ENCODE data around the gene CADM1.

Gene CADM1

DNA sequence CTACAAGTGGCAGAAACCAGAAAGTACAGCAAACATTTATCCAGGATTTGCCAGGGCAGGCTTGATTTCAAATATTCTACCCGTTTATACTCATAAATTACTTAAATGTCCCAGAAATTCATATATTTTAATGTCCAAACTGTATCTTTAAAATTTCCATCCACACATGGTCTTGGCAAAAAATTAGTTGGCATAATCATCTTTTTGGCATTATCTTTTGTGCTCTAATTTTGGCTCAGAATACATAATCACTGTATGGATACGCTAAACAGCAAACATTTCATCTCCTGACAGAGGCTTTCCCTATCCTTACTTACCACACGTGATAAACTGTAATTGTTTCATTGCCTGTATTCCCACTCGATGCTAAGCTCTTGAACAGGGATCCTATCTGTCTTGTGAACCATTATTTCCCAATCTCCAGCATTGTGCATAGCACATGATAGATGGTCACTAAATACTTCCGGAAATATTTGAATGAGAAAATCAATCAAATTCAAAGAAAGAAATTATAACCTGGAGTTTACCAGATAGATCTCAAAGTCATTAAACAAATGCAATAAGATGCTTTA lies 64.2 kb downstream of the CADM1 start:
- no peak for DNase-seq

DNA sequence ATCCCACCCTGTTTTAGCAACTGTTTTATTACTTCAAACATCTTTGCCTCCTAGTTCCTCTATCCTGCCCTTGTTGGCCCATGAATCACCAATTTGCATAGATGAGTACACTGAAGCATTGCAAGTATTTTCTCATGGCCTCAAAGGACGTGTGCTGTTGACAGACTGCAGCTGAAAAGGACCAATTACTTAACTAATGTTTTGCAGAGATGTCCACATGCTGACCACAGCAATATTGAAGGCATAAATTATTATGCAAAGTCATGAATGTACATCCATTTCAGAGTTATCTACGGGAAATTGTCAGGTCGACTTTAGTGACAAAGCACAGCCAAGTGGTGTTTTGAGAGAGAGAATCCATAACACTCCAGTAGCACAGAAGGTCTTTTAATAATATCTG lies 64.8 kb downstream of the CADM1 start:
- DNase-seq, result no peak

DNA sequence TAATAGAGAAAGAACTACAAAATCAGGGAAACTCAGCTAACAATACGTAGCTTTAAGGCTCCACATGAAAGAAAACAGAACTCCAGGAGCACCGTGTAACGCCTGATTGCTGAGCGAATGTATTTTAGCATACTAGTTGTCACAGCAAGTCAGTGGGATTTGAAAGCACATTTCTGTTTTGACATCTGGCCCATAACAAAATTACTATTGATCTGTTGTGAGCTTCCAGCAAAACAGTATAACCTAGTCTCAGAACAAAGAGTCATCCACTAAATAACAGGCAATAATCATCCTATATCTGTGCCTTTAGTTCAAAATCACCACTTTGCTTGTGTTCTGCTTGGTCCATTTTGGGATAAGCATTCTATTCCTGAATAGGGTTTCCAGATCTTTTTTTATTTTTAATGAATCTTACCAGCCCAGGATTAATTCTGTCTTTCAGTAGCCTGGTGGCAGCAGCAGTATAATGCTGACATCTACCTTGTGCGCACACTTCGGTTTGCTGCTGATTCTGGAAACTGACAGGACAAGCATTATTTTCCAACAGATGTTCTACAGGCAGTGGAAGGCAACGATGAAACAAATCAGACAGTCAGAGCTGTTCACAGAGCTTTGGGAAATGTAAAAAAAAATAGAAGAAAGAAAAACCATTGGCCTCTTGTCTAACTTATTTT lies 66.2 kb downstream of the CADM1 start:
- DNase-seq, result no peak

DNA sequence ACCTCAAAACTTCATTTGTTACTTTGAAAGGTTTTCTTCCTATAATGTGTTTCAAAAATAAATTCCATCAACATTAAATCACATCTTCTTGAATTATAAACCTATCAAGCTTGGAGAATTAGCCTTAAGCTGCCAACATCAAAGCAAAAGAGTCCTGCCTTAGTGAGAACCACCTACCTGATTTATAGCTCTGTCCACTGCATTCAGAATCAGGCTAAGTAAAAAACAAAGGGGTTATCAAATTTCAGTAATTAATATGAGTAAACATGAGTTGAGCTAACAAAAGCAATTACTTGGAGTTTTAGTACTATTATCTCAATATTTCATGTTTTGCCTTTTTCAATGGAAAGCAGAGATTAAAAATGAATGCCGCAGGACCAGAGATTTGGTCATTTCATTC lies 73.9 kb downstream of the CADM1 start:
- no peak for DNase-seq

DNA sequence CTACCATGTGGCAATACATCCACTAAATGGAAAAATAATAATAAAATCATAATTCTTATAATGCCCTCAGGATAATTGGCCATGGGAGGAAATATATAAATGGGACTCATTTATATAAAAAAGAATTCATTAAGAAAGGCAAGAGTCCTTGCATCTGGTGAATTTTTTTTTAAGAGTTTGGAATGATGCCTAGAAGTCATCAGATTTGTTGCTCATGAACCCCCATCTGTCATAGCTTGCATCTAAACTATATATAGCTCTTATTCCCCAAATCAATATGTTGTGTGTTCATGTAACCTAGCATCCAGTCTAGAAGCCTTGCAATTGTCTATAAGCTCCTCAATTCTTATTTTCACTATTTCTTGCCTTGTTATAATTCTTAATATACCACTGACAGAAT lies 75.9 kb downstream of the CADM1 start:
- DNase-seq, result no peak

DNA sequence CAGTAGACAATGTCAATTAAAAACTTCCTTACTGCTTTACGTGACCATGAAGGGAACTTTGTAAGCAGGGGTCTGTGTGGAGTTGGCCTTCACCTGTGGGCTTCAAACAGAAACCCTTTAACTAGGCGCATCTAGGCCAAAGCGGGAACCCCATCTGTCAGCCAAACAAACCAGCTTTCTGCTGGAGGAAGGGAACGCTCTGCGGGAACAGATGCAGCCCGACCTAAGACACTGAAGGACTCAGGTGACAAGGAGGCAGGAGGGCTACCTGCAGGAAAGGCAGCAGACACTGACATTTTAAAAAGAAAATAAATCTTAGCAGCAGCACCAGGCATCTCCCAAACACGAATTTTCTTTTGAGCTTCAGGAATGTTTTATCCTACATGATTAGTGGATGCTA lies 78.4 kb downstream of the CADM1 start:
- no peak for DNase-seq

DNA sequence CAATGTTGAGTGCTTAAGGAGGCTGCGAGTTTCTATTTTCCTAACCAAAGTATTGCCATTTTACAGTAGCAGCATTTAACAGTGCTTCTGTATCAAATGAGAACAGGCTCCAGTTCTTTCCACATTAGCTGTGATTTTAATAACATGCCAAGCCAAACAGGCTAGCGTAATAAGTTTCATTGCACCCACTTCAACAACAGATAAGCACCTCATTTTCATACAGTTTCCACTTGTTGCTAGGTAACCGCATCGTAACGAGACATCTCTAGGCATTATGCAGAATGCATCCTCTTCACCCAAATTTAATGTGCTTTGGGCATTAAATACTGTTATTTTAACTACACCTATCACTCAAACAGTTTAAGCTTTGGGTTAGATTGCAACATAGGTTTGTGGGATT lies 79.0 kb downstream of the CADM1 start:
- no peak for DNase-seq

DNA sequence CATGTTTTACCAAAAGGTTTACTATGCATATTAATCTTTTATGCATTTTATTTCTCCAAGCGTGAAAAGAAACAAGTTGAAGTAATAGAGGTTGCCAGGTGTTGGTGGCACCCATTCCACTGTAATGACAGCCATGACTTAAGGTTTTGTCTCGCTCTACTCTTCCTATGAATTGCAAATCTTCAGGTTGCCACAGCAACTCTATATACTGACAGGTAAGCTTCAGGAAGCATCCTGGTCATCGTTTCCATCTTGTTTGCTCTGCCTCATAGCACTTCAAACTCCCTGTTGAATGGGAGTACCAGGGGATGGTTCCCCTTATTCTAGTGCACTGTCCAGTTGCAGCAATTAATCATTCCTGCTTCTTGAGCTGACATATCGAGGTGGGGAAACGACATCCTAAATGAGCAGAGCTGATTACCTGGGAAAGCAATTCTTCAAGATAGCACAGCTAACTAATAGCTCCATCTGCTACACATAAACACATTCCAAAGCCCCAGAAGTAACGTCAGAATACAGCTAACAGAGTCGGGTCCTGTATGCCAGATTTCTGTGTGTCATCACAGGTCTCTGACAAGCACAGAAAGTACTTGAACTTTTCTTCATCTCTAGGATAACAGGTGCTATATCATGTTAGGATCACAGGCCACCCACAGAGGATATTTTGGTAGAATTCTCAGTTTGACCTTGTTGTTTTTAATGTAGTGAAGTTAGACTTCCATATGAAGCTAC lies 80.3 kb downstream of the CADM1 start:
- DNase-seq, result no peak

DNA sequence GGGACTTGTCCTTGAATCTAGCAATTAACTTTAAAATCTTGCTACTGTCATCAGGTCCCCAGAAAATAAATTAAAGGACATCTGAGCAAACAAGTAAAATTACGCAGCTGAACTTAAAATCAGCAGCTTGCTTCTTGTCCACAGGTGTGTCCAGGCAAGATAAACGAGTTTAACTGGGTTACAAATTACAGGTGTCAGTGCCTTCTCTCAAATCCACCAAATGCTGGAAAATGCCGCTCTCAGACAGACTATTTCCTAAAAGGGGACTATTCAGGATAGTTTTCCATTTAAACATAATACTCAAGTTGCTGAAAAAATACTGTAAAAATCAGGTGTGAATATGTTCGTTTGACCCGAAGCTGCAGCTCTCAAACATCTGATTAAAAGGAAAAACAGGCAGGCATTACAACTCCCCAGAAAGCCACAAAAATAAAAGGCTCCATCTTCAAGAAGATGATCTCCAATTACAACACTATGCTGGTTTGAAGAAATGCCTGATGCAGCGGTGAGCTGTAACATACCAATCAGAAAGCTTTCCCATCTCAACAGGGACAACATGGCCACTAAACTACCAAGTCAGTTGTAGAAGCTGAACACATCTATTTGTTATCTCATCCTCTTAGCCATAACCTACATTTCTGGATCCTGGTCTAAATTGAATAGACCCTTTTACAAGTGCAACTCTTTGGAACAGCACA lies 82.1 kb downstream of the CADM1 start:
- no peak for DNase-seq

DNA sequence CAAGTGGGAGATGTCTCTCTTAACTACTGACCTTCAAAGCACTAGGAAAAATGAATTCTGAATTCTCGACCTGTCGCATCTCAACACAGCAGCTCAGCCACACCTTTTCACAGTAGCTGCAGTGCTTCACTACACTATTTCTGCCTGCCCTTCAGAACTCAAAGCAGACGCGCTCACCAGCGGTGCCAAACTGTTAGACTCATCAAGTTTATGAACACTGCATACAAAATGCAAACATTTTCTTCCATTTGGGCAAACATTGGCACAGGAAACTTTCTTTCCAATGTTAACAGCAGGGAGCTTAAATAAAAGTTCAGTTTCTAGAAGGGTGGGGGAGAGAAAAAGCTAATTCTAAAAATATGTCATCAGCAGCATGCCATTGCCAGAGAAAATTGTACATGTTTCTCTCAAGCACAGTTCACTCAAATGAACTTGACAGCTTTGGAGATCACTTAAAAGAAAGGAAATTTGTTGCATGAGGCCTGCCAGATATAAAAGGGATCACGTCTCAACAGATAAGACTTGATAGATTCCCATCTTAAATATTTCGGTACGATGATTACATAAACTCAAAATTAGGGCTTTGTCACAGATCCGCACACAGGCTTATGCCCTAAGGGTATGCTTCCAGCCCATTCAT lies 82.7 kb downstream of the CADM1 start:
- no peak for DNase-seq

DNA sequence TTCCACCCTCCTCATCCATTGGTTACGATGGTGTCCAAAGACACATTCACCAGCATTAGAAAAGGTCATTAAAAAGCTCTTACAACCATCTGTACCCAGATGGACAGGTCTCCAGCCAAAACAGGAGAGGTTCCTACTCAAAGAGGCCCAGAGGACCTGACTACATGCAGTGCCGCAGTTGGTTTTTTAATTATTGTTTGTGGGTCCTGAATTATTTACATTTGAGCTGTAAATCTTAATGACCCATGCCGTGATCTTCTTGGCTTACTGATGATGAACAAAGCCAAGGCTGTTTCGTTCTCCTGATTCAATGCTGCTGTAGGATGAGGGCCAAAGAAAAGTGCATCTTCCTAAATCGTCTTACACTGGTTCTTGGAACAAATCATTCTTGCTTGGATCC lies 83.7 kb downstream of the CADM1 start:
- peak; percentile 57 for DNase-seq

DNA sequence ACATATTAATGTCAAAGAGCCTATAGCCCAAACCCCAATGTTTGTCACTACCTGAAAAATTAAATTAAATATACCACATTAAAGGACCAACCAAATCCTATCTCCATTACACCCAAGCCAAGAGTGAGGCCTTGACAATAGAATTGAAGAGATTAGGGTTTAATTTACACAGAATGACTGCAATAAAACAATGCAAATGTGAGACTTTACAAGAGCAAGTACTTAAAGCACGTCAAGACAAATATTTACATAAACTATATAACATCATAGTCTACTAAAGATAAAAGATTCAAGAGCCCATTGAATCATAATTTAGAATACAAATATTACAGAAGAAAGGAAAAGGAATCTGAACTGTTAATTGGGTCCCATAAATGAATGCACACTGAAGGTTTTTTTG lies 85.6 kb downstream of the CADM1 start:
- no peak for DNase-seq

DNA sequence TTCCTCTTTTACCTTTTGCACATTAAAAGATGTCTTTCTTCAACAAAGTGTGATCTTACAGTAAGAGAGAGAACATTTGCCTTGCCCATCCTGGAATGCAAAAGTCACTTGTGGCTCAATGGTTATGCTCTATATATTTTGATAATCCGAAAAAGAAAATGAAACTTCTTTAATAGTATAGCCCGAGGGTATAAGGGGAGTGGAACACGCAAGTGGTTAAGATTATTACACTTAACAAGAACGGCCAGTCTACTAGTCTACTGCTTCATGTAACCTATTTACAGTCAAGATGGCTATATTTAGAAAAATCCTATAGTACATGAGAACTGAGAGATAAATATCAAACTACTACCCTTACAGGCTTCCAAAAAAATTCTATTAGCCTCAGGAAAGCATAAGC lies 86.1 kb downstream of the CADM1 start:
- DNase-seq, result no peak

DNA sequence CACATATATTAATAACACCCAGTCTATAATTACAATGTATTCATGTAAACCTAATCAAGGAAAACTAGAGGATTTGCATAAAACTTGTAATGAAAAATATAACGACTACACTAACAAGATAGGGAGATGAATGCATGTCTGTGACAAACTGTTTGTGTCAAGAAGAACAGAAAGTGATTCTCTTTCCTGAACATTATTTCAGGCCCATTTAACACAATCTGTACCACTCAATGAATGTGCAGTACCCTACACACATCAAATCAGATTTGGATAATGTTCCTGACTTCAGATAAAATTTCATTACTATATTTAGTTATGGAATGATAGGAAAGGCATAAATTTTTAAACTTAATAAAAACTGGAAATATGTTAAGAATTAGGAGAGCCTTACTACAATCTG lies 93.1 kb downstream of the CADM1 start:
- no peak for DNase-seq

DNA sequence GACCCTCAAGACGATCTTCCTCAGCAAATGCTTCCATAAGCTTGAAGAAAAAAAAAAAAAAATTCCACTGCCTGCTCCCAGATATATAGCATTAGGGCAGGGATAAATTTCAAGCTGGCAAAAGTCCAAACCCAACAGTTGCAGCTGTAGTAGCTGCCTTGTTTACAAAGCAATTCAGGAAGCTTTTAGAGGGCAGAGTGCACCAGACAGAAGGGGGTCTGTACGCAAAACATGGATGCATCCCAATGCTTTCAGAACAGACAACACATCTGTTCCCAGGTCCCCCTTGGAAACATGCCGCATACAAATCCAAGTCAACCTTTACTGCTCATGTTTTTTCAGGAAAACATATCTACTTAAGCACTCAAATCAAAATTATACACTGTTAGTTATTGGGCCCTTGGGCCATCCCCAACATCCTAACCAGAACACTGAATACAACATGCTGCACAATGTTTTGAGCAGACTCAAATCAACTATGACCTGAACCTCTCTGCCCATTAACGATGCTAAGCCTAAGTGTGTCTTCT lies 94.5 kb downstream of the CADM1 start:
- peak; percentile 90 for DNase-seq

DNA sequence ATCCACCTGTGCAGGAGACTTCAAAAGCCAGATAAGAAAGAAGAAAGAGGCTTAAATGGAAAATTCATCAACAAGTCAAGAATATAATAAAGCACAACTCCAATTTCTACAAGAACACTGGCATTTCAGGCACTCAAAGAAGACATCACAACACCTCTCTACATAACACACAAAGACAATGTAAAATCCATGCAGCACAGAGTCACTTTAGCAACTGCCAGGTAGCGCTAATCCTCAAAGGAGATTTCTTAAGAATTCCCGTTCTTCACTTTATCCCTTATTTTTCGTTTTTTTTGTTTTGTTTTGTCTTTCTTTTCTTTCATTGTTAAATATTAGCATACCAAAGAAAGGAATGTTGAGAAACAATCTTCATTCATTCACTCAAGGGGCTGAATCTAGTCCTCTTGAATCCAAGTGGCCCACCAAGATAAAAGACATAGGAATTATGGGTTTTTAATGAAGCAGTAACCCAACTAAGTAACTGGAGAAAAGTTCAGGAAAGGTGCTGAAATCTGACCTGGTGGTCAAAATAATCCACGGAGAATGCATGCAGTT lies 95.0 kb downstream of the CADM1 start:
- DNase-seq, result no peak

DNA sequence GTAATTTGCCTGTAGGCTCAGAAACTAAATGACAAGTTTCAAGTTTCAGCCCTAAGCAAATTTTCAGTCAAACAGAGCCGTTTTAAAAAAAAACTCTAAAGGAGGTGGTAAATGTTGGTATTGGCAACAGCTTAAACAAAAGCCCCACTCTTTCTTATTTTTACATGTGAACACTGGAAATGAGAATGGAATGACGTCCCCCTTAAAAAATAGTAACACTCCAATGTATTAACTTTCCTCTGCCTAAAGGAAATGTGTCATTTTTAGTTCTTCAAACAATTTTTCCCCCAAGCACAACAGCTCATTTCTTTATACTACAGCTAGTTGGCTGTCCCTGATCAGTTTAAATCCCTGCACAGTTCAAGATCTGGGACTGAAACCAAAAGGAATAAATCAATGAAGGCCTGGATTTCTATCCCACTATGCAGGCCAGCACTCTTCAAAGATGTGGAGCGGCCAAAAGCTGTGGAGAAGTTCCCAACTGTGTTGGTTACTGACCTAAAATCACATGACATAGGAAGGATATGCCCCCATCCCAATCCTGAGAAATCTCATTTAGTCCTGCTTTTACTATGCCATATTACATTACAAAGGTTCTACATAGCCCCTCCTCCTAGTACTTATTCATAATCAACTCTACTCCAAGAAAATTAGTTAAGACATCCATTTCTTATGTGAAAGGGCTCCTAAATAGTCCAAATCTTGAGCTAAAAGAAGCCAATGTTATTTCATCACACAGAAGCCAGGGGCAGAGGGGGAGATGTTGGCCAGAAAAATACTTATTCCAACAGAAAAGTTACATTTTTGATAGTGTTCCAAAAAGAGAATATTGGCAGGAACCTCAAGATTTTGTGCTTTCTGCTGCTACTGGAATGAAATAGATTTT lies 95.9 kb downstream of the CADM1 start:
- no peak for DNase-seq

DNA sequence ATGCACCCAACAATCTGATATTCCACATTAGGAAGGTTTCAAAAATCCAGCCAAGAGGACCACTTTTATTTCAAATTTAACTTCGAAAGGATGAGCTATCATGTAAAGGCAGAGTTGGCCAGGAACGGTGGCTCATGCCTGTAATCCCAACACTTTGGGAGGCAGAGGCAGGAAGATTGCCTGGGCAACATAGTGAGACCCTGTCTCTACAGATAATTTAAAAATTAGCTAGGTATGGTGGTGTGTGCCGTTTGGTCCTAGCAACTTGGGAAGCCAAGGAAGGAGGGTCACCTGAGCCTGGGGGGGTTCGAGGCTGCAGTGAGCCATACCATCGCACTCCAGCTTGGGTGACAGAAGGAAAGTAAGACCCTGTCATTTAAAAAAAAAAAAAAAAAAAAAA lies 96.7 kb downstream of the CADM1 start:
- no peak for DNase-seq

DNA sequence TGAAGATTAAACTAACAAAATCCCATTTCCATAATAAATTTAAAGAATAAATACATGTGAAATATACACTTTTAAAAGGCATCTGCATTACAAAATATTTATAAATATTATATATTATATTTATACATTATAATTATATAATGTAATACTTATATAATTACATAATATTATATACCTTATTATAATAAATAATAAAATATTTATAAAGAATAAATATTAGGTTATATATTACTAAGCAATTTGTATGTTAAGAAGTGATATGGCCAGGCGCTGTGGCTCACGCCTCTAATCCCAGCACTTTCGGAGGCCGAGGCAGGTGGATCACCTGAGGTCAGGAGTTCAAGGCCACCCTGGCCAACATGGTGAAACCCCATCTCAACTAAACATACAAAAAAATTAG lies 97.8 kb downstream of the CADM1 start:
- no peak for DNase-seq

DNA sequence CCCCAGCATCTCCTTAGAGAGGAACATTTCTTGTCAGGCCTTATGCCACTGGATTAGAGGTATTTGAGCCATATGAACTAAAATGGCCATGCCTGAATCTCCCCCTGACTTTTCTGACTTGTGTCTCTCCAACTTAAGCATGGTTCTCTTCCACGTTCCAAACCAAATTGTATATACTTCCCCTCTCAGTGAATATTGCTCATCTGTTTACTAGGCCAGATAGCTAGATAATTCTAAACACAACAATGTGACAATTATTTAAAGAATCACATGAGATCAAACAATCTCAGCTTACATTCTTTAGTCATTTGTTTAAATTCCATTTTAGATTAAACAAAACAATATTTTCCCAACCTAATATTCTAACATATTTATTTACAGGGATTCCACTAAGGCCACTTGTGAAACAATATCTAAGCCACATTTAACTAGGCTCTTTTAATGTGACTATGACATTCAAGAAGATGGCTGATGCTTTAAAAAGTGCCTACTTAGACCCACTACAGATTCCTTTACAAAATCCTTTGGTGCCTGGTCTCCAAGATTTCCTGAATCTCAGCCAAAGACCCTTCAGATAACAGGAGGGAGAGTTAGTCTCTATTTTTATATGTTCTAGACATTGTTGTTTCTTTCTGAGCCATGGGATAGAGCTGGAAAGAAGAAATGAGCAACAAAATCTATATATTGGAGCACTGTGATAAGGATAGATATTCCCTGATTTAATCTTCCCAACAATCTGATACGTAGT lies 105.7 kb downstream of the CADM1 start:
- DNase-seq, result no peak

DNA sequence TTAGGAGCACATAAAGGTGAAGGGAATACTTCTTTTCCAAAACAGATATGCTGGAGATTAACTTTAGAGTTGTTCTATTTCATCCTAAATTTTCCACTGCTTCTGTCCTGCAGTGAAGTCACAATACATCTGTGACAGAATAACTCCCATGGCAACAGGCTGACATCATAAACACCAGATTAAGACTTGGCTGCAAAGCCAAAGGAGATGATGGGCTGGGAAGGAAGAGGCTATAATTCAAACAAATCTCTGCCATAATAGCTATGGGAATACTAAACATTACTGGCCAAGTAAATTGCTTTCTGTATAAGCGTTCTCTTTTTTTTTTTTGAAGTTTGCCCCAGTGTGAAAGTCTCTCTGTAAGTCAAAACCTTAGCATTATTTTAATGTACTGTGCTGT lies 107.7 kb downstream of the CADM1 start:
- no peak for DNase-seq
